ENCODE data around the gene DGKD.

The DGKD gene

DNA sequence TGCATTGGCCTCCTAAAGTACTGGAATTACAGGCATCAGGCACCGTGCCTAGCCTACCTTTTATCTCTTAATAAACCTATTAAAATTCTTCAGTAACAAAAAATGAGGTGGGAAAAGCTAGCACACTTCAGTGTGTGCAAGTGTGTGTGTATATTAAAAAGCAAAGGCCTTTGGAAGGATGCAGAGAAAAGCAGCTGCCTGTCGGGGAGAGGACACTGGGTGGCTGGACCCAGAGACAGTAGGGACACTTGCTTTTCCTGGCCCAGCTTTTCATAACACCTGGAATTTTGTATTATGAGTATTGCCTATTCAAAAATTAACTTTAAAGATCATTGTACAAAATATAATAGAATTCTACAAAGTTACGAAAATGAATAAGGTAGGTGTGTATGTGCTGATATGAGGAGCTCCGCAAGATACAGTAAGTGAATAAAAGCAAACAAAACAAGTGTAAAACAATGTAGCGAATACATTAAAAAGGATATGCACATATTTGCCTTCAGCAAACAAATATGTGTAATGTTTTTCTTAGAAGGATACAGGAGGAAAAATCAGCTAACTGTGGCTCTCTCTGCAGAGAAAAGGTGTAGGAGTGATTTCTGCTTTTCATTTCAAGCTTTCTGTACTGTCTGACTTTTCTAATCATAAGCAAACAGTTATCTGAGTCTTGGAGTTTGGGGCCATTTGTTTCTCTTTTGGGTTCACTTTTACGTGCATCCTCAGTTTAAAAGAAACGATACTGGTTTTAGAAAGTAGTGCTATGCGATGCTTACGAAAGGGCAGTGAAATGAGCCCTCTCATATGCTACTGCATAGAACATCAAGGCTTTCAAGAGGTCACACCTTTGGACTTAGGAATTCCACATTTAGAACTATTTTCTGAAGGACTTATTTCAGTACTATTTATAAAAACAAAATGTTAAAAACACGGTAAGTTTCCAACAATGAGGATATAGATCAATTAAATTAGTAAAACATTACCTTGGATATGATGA is 141.5 kb downstream of the DGKD start:
- no peaks in the 10 kb centered on the region for H3K9me3 ChIP-seq (ENCODE audit: control insufficient read depth in 5 of 5, low read length in 5 of 5)
- H3K9ac ChIP-seq (ENCODE audit: low read length in 5 of 5): no peak overlapping the region
- no peaks in the 10 kb centered on the region for H3K27me3 ChIP-seq (ENCODE audit: control insufficient read depth in 5 of 5, insufficient read depth in 4 of 5, low read length in 5 of 5)
- H3K4me1 ChIP-seq (ENCODE audit: control insufficient read depth in 5 of 5, insufficient read depth in 5 of 5, low read length in 5 of 5): no peaks in the 10 kb centered on the region
- H3K27ac ChIP-seq (ENCODE audit: low read depth, low read length): no peak overlapping the region
- peaks cover 52 to 73% (median 61%) of the 10 kb centered on the region in 5 donors for H3K36me3 ChIP-seq (ENCODE audit: control insufficient read depth in 5 of 5, insufficient read depth in 5 of 5, low read length in 5 of 5)
- no peak overlapping the region for H3K4me3 ChIP-seq (ENCODE audit: low read depth in 1 of 5, low read length in 5 of 5)

DNA sequence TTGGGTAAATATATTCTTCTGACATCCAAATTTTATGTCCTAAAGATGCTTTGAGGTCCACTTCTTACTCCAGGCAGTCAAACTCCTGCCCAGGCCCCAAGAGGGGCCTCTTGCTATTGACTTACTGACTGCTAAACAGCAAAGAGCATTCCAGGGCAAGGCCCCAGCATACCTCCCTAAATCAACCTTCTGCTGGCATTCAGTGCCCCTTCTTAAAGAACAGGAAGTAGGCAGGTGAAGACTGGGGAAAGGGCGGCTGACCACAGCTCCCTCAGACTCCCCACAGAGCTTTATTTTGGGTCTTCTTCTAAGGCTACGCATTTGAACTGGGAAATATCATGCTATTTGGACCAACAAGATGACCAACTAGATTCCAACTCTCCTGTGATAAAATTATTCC is 143.4 kb downstream of the DGKD start:
- peaks cover 0 to 4% (median 4%) of the 10 kb centered on the region in 5 donors for H3K9me3 ChIP-seq (ENCODE audit: control insufficient read depth in 5 of 5, low read length in 5 of 5)
- no peak overlapping the region for H3K27ac ChIP-seq (ENCODE audit: low read depth, low read length)
- peaks cover 47 to 64% (median 57%) of the 10 kb centered on the region in 5 donors for H3K36me3 ChIP-seq (ENCODE audit: control insufficient read depth in 5 of 5, insufficient read depth in 5 of 5, low read length in 5 of 5)
- H3K9ac ChIP-seq (ENCODE audit: low read length in 5 of 5): no peak overlapping the region
- no peaks in the 10 kb centered on the region for H3K4me1 ChIP-seq (ENCODE audit: control insufficient read depth in 5 of 5, insufficient read depth in 5 of 5, low read length in 5 of 5)
- H3K27me3 ChIP-seq (ENCODE audit: control insufficient read depth in 5 of 5, insufficient read depth in 4 of 5, low read length in 5 of 5): no peaks in the 10 kb centered on the region
- no peak overlapping the region for H3K4me3 ChIP-seq (ENCODE audit: low read depth in 1 of 5, low read length in 5 of 5)

DNA sequence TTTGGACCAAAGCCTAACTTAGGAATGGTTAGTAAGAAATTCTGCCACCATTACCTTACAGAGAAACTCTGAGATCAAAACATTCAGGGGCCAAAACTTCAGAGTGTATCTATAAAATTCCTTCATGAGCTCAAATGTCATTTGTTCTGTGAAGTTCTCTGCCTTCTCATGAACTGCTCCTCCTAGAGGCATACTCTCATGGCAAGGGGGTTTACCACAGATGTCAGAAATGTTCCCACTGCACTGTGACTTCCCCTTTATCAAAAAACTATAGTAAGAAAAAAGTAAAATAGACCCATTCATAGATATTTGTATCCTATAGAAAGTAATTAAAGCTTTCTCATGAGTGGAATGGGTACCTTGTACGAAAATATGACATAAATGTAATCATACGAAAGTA is 143.8 kb downstream of the DGKD start:
- Histone ChIP-seq H3K9me3 (ENCODE audit: control insufficient read depth in 5 of 5, low read length in 5 of 5) (peaks cover 0 to 5% (median 5%) of the 10 kb centered on the region in 5 donors), H3K36me3 (ENCODE audit: control insufficient read depth in 5 of 5, insufficient read depth in 5 of 5, low read length in 5 of 5) (peaks cover 43 to 59% (median 52%) of the 10 kb centered on the region in 5 donors), H3K9ac (ENCODE audit: low read length in 5 of 5) (no peak overlapping the region), H3K27me3 (ENCODE audit: control insufficient read depth in 5 of 5, insufficient read depth in 4 of 5, low read length in 5 of 5) (no peaks in the 10 kb centered on the region), H3K4me3 (ENCODE audit: low read depth in 1 of 5, low read length in 5 of 5) (no peak overlapping the region), H3K27ac (ENCODE audit: low read depth, low read length) (no peak overlapping the region), H3K4me1 (ENCODE audit: control insufficient read depth in 5 of 5, insufficient read depth in 5 of 5, low read length in 5 of 5) (no peaks in the 10 kb centered on the region)

DNA sequence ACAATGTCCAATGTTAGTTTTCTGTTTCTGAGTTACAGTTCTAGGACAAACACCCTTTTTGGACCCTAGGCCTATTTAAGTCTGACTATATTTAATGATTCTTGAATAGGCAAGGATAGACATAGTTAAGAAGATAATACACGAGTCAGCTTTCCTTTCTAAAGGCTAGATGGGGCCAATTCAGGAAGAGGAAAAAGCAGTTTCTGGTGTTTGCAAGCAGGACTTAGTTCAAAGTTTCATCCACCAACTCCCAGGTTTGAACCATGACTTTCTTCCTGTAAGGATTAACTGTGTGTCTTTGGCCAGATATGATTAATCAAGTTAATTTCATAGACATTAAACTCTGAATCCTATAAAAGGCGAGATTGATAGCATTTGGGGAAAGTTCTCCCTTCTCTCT is 145.6 kb downstream of the DGKD start:
- peaks cover 36 to 56% (median 53%) of the 10 kb centered on the region in 5 donors for H3K36me3 ChIP-seq (ENCODE audit: control insufficient read depth in 5 of 5, insufficient read depth in 5 of 5, low read length in 5 of 5)
- no peaks in the 10 kb centered on the region for H3K27me3 ChIP-seq (ENCODE audit: control insufficient read depth in 5 of 5, insufficient read depth in 4 of 5, low read length in 5 of 5)
- H3K9me3 ChIP-seq (ENCODE audit: control insufficient read depth in 5 of 5, low read length in 5 of 5): peaks cover 0 to 12% (median 11%) of the 10 kb centered on the region in 5 donors
- H3K4me3 ChIP-seq (ENCODE audit: low read depth in 1 of 5, low read length in 5 of 5): no peak overlapping the region
- no peak overlapping the region for H3K9ac ChIP-seq (ENCODE audit: low read length in 5 of 5)
- H3K27ac ChIP-seq (ENCODE audit: low read depth, low read length): no peak overlapping the region
- H3K4me1 ChIP-seq (ENCODE audit: control insufficient read depth in 5 of 5, insufficient read depth in 5 of 5, low read length in 5 of 5): no peaks in the 10 kb centered on the region

DNA sequence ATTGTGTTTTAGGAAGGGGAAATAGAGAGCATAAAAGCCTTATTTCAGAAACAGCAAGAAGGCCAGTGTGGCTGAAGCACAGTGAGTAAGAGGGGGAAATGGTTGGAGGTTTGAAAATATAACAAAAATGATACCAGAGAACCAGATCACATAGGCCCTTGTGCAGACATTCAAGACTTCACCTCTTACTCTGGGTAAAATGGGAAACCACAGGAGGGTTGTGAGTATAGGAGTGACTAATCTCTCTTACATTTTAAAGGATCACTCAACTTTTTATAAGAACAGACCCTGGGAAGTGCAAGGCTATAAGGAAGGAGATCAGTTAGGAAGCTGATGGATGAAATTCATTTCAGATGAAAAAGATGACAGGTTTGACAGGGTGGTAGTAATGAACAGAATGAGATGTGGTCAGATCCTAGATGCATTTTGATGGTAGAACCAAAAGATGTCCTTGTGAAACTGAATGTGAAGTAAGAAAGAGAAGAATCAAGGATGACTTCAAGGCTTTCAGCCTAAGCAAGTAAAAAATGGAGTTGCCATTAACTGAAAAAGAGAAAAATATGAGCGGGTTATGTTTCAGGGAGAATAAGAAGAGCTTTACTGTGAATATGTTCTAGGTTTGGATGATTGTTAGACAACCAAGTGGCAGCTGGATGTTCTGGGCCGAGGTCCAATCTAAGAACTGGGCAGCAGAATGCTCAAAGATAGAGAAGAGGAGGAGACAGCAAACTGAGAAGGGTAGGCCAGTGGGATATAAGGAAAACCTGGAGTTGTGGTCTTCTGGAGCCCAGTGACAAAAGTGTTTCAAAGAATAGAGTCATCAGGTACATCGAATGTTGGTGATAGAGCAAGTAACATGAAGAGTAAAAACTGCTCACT is 147.1 kb downstream of the DGKD start:
- Histone ChIP-seq H3K27me3 (ENCODE audit: control insufficient read depth in 5 of 5, insufficient read depth in 4 of 5, low read length in 5 of 5) (no peaks in the 10 kb centered on the region), H3K4me3 (ENCODE audit: low read depth in 1 of 5, low read length in 5 of 5) (no peak overlapping the region), H3K27ac (ENCODE audit: low read depth, low read length) (no peak overlapping the region), H3K9me3 (ENCODE audit: control insufficient read depth in 5 of 5, low read length in 5 of 5) (peaks cover 0 to 12% (median 11%) of the 10 kb centered on the region in 5 donors), H3K9ac (ENCODE audit: low read length in 5 of 5) (no peak overlapping the region), H3K36me3 (ENCODE audit: control insufficient read depth in 5 of 5, insufficient read depth in 5 of 5, low read length in 5 of 5) (peaks cover 28 to 54% (median 42%) of the 10 kb centered on the region in 5 donors), H3K4me1 (ENCODE audit: control insufficient read depth in 5 of 5, insufficient read depth in 5 of 5, low read length in 5 of 5) (no peaks in the 10 kb centered on the region)

DNA sequence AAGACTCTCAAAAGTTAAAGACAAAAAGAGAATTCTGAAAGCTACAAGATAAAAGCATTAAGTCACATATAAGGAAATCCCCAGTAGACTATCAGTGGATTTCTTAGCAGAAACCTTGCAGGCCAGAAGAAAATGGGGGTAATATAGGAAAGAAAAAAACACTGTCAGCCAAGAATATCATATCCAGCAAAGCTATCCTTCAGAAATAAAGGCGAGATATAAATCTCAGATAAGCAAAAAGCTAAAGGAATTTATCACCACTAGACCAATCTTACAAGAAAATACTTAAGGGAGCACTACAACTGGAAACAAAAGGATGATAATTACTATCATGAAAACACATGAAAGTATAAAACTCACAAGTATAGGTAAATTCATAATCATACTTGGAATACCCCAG is 149.2 kb downstream of the DGKD start:
- Histone ChIP-seq H3K27me3 (ENCODE audit: control insufficient read depth in 5 of 5, insufficient read depth in 4 of 5, low read length in 5 of 5) (no peaks in the 10 kb centered on the region), H3K36me3 (ENCODE audit: control insufficient read depth in 5 of 5, insufficient read depth in 5 of 5, low read length in 5 of 5) (peaks cover 16 to 58% (median 34%) of the 10 kb centered on the region in 5 donors), H3K4me1 (ENCODE audit: control insufficient read depth in 5 of 5, insufficient read depth in 5 of 5, low read length in 5 of 5) (no peaks in the 10 kb centered on the region), H3K9me3 (ENCODE audit: control insufficient read depth in 5 of 5, low read length in 5 of 5) (peaks cover 0 to 12% (median 11%) of the 10 kb centered on the region in 5 donors), H3K4me3 (ENCODE audit: low read depth in 1 of 5, low read length in 5 of 5) (no peak overlapping the region), H3K27ac (ENCODE audit: low read depth, low read length) (no peak overlapping the region), H3K9ac (ENCODE audit: low read length in 5 of 5) (no peak overlapping the region)

DNA sequence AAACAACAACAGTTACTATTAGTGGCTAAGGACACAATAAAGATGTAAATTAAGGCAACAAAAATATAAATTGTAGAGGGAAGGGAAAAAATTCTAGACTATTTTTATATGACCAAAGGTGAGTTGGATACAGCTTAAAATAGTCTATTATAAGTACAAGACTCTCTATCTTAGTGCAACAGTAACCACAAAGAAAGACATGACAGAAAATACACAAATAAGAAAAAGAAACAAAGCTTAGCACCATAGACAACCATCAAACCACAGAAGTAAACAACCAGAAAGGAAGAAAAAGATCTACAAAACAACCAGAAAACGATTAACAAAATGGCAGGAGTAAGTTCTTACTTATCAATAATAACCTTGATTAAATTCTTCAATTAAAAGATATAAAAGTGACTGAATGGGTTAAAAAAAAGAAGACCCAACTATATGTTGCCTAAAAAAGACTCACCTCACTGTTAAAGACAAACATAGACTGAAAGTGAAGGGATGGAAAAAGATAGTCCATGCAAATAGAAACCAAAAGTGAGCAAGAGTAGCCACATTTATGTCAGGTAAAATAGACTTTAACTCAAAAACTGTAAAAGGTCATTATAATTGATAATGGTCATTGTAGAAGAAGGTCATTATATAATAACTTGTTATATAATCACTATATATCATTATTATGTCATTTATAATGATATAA is 149.8 kb downstream of the DGKD start:
- Histone ChIP-seq H3K9me3 (ENCODE audit: control insufficient read depth in 5 of 5, low read length in 5 of 5) (peaks cover 0 to 12% (median 11%) of the 10 kb centered on the region in 5 donors), H3K4me3 (ENCODE audit: low read depth in 1 of 5, low read length in 5 of 5) (no peak overlapping the region), H3K4me1 (ENCODE audit: control insufficient read depth in 5 of 5, insufficient read depth in 5 of 5, low read length in 5 of 5) (no peaks in the 10 kb centered on the region), H3K27me3 (ENCODE audit: control insufficient read depth in 5 of 5, insufficient read depth in 4 of 5, low read length in 5 of 5) (no peaks in the 10 kb centered on the region), H3K27ac (ENCODE audit: low read depth, low read length) (no peak overlapping the region), H3K36me3 (ENCODE audit: control insufficient read depth in 5 of 5, insufficient read depth in 5 of 5, low read length in 5 of 5) (peaks cover 13 to 54% (median 30%) of the 10 kb centered on the region in 5 donors), H3K9ac (ENCODE audit: low read length in 5 of 5) (no peak overlapping the region)

DNA sequence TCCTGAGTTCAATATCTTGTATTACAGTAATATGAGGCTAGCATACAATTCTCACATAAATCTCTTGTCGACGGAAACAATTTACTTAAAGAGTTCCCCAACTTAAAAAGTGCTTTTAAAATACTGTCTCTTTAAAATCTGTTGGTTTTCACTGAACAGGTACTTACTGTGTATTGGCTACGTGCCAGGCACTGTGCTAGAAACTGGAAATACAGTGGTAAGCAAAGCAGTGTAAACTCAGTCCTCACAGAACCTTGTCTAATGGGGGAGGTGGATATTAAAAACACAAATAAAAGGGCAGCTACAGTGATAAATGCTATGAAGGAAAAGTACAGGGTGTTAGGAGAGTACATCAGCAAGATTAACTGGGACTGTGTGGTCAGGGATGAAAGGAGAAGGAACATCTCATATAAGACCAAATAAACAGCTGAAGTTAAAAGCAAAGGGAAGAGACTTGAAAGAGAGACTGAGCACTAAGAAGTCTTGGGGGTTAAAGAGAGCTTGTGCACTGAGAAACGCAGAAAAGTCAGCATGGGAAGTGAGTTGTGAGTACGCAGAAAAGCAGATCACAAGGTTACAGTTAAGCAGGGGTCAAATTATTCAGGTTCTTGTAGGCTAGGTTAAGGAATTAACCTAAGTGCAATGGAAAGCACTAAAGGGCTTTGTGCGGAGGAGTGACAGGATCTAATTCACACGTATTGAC is 159.8 kb downstream of the DGKD start:
- Histone ChIP-seq H3K9ac (ENCODE audit: low read length in 5 of 5) (no peak overlapping the region), H3K27me3 (ENCODE audit: control insufficient read depth in 5 of 5, insufficient read depth in 4 of 5, low read length in 5 of 5) (no peaks in the 10 kb centered on the region), H3K9me3 (ENCODE audit: control insufficient read depth in 5 of 5, low read length in 5 of 5) (no peaks in the 10 kb centered on the region), H3K27ac (ENCODE audit: low read depth, low read length) (no peak overlapping the region), H3K36me3 (ENCODE audit: control insufficient read depth in 5 of 5, insufficient read depth in 5 of 5, low read length in 5 of 5) (peaks cover 14 to 61% (median 44%) of the 10 kb centered on the region in 5 donors), H3K4me3 (ENCODE audit: low read depth in 1 of 5, low read length in 5 of 5) (no peak overlapping the region), H3K4me1 (ENCODE audit: control insufficient read depth in 5 of 5, insufficient read depth in 5 of 5, low read length in 5 of 5) (no peaks in the 10 kb centered on the region)

Measured in subcutaneous abdominal adipose tissue (tissue), 5 donors.